ENCODE data around the gene HLA-E.

DNA sequence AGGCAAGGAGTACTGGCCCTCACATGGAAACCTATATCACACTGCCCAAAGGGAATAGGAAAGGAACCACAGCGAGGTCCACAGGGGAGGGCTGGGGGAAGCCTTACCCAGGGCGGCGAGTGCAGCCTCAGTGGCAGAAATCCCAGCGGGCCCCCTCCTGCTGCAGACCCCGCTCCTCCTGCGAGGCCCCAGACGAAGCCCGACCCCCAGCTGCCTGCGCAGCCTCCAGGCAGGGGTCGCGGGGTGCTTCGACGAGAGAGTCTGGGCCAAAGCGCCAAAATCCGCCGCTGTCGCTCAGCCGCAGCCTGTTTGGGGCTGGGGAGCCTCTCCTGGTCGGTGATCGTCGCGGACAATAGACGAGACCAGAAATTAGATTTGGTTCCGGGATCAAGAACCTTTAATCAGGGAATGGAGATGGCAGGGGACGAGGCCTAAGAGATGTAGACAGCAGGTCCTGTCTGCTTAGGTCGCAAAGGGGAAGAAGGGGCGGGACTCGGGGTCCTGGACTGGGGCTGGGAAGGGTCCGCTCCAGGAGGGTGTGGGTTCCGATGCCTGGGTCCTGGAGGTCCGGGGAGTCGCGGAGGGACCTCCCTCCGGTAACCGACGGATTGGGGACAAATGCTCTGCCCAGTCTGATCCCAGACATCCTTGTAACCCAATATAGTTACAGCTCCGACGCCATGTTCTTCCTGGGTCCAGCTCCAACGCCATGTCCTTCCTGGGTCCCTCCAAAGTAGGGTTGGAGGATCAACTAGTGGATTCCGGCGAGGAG lies 36.4 kb upstream of the HLA-E start:
- TF ChIP-seq, protein P1, sequence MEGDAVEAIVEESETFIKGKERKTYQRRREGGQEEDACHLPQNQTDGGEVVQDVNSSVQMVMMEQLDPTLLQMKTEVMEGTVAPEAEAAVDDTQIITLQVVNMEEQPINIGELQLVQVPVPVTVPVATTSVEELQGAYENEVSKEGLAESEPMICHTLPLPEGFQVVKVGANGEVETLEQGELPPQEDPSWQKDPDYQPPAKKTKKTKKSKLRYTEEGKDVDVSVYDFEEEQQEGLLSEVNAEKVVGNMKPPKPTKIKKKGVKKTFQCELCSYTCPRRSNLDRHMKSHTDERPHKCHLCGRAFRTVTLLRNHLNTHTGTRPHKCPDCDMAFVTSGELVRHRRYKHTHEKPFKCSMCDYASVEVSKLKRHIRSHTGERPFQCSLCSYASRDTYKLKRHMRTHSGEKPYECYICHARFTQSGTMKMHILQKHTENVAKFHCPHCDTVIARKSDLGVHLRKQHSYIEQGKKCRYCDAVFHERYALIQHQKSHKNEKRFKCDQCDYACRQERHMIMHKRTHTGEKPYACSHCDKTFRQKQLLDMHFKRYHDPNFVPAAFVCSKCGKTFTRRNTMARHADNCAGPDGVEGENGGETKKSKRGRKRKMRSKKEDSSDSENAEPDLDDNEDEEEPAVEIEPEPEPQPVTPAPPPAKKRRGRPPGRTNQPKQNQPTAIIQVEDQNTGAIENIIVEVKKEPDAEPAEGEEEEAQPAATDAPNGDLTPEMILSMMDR (IDR thresholded peaks at IDR 0.05; ENCODE audit: low read depth, low read length), result no peak
- TF ChIP-seq EZH2phosphoT487 (IDR thresholded peaks at IDR 0.05; ENCODE audit: low read depth), result no peak
